ENCODE measurements around the gene SHC4.

Gene SHC4

GRCh38 chr15:48962662-48963523 is 826 bp downstream of the SHC4 start:
- in situ Hi-C loops (cut with MboI; ENCODE audit: low sequenced_read_pairs, unreplicated experiment), result loop anchor here (25.0 kb wide), 1 partner anchor 601 kb away; no protein-coding TSS in a partner anchor
- peak; percentile 32 for DNase-seq (ENCODE audit: low spot score)
- TF ChIP-seq CTCF (IDR thresholded peaks at IDR 0.05; ENCODE audit: borderline replicate concordance, control extremely low read depth, extremely low read depth, insufficient read depth, missing control alignments), result no peak

- in situ Hi-C loops (cut with MboI; ENCODE audit: low sequenced_read_pairs, unreplicated experiment), result loop anchor here (25.0 kb wide), 1 partner anchor 594 kb away; no protein-coding TSS in a partner anchor
- no peak for DNase-seq (ENCODE audit: low spot score)
- TF ChIP-seq CTCF (IDR thresholded peaks at IDR 0.05; ENCODE audit: borderline replicate concordance, control extremely low read depth, extremely low read depth, insufficient read depth, missing control alignments), result no peak
Observed at GRCh38 chr15:48955967-48956366, 7.8 kb downstream of the SHC4 start.

- no peak for TF ChIP-seq CTCF (IDR thresholded peaks at IDR 0.05; ENCODE audit: borderline replicate concordance, control extremely low read depth, extremely low read depth, insufficient read depth, missing control alignments)
- in situ Hi-C loops (cut with MboI; ENCODE audit: low sequenced_read_pairs, unreplicated experiment), result loop anchor here (25.0 kb wide), 1 partner anchor 593 kb away; no protein-coding TSS in a partner anchor
- DNase-seq (ENCODE audit: low spot score), result no peak
Observed at GRCh38 chr15:48955370-48955769, 8.3 kb downstream of the SHC4 start.

GRCh38 chr15:48954538-48954937 is 9.2 kb downstream of the SHC4 start:
- DNase-seq (ENCODE audit: low spot score), result no peak
- in situ Hi-C loops (cut with MboI; ENCODE audit: low sequenced_read_pairs, unreplicated experiment), result loop anchor here (25.0 kb wide), 1 partner anchor 592 kb away; no protein-coding TSS in a partner anchor
- no peak for TF ChIP-seq CTCF (IDR thresholded peaks at IDR 0.05; ENCODE audit: borderline replicate concordance, control extremely low read depth, extremely low read depth, insufficient read depth, missing control alignments)

GRCh38 chr15:48946840-48947187 is 16.9 kb downstream of the SHC4 start:
- TF ChIP-seq CTCF (IDR thresholded peaks at IDR 0.05; ENCODE audit: borderline replicate concordance, control extremely low read depth, extremely low read depth, insufficient read depth, missing control alignments), result no peak
- no peak for DNase-seq (ENCODE audit: low spot score)
- in situ Hi-C loops (cut with MboI; ENCODE audit: low sequenced_read_pairs, unreplicated experiment), result no loop called here

- TF ChIP-seq CTCF (IDR thresholded peaks at IDR 0.05; ENCODE audit: borderline replicate concordance, control extremely low read depth, extremely low read depth, insufficient read depth, missing control alignments), result no peak
- no peak for DNase-seq (ENCODE audit: low spot score)
Observed at GRCh38 chr15:48946074-48946839, 17.5 kb downstream of the SHC4 start.

More at GRCh38 chr15:48946074-48946839, 17.5 kb downstream of the SHC4 start:
- in situ Hi-C loops (cut with MboI; ENCODE audit: low sequenced_read_pairs, unreplicated experiment), result no loop called here
